ENCODE results near the gene NBDY.
"Not testable (repeated sequence)": the region's sequence is repeated elsewhere in the genome, so short reads cannot be mapped to it uniquely, and the experiment has no call there.

NBDY gene, protein sequence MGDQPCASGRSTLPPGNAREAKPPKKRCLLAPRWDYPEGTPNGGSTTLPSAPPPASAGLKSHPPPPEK

DNA sequence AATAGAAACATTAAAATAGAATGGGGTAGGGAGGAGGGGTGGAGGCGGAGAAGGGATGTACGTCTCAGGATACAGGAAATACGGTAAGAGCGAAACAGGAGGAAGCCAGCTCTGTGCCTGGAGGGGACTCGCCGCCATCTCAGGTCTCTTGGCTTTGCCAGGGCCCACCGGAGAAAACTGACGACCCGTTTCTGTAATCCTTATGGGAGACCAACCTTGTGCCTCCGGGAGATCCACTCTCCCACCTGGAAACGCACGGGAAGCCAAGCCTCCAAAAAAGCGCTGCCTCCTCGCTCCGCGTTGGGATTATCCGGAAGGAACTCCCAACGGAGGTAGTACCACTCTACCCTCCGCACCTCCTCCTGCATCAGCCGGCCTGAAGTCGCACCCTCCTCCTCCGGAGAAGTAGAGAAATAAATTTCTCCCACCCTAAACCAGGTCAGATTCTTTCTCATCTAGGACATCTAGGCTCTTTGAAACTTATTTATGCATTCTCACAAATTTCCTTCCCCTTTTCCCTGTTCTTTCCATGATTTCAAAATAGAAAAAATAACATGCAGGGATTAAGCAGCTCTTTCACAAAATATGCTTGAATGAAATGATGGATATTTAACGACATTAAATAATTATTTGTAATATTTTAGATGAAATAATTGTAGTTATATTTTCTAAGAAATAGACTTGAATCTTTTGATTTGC lies at the start of gene NBDY:
Gene NBDY (plus strand): TSS at position 92 of the 699 bp plus-strand sequence. CDS start 111 bp downstream, at position 203.
- DNase-seq (ENCODE audit: insufficient read length, low spot score) = no peak
- no peak for FAIRE-seq

DNA sequence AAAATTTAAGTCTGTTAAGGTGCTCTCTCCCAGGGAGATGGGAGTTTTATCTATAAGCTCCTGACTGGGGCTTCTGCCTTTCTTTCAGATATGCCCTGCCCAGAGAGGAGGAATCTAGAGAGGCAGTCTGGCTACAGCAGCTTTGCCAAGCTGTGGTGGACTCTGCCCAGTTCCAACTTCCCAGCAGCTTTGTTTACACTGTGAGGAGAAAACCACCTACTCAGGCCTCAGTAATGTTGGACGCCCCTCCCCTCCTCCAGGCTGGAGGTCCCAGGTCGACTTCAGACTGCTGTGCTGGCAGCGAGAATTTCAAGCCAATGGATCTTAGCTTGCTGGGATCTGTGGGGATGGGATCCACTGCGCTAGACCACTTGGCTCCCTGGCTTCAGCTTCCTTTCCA lies 24.5 kb upstream of the NBDY start:
- FAIRE-seq; DNase-seq (ENCODE audit: insufficient read length, low spot score): not testable (repeated sequence)

DNA sequence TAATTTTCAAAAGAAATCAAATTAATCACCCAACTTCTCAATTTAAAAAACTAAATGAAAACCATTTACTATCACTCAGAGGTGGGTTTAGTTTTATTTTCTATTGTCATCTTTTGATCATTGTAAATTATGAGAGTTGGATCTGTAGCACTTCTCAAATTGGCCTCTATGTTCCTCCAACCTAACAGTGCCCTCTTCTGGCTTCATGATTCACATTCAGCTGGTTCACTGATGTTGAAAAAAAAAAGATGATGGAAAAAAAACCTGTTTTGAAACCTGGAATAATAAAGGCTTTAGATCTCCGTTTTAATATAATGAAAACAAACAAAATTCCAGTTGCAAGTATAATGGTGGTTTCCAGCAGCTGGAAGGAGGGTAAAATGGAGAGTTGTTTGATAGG lies 2.4 kb upstream of the NBDY start:
- DNase-seq (ENCODE audit: insufficient read length, low spot score) (no peak), FAIRE-seq (no peak)

DNA sequence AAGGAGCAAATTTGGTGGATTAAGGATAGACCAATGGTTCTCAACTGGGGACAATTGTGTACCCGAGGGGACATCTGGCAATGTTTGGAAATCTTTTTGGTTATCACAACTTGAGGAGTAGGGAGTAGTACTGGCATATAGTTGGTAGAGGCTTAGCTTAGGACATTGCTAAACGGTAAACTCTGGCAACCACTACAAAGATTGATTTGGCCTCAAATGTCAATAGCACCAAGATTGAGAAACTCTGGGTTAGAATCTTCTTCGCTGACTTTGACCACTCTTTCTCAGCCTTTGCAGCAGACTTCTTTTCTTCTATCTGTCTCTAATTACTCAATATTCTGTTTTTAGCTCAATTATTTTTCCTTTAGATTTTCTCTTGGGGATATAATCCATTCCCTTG lies 1.5 kb upstream of the NBDY start:
- FAIRE-seq = no peak
- DNase-seq (ENCODE audit: insufficient read length, low spot score) = no peak

DNA sequence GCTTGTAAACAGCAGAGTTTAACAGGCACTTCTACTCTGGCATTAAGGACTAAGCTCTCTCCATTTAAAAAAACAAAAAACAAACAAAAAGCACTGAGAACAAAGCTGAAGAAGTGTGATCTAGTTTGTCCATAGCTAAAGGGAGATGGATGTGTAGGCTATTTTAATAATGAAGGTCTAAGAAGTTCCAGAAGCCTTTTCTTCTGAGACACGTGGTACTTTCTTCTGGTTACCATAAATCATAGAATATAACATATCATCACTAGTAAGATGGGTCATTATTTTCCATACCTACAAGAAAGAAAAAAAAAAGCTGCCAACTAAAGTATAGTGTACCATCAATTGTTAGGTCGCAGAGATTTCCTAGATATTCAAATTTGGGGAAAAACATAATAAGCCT lies 722 bp upstream of the NBDY start:
- DNase-seq (ENCODE audit: insufficient read length, low spot score) (no peak), FAIRE-seq (no peak)

DNA sequence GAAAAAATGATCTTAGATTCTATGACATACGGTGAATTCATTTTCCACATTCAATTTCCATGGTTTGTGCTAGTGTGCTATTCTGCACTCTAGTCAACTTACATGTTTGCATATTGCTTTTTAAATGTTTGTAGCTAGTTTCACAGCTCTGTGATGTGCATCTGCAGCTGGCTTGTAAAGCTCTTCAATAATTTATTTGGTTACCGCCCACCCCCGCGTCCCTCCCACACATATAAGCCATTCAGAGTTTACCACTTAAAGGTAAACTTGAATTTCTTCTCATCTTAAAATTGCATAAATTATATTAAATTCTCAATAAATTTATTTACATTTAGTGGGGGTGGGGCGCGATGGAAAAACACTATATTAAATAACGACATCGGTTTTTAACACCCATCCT lies 291 bp upstream of the NBDY start:
- FAIRE-seq = no peak
- no peak for DNase-seq (ENCODE audit: insufficient read length, low spot score)

DNA sequence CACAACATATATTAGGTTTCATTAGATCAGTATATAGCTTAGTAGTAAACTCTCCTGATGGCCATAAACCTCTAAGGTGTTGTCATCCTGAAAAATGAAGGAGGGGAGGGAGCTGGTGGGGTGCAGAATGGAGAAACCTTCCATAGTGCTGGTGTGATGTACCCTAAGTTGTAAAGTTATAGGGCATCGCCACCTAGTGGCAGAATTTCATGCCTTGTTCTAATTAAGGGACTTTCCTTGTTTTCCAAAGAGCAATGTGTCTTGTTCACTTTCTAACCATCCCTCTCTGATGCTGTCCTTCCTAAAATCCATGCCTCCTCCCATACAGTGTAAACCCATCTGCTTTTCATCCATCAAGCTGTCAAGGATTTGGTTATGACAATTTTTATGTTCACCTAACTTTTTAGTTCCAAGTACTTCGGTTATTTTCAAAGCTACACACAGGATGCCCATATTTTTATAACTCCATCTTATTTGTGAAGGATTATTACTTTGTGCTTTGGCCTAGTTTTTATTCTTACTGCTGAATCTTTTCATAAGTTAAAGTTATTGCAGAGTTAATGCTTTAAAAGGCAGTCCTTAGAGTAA lies 4.5 kb downstream of the NBDY start:
- DNase-seq (ENCODE audit: insufficient read length, low spot score) = no peak

DNA sequence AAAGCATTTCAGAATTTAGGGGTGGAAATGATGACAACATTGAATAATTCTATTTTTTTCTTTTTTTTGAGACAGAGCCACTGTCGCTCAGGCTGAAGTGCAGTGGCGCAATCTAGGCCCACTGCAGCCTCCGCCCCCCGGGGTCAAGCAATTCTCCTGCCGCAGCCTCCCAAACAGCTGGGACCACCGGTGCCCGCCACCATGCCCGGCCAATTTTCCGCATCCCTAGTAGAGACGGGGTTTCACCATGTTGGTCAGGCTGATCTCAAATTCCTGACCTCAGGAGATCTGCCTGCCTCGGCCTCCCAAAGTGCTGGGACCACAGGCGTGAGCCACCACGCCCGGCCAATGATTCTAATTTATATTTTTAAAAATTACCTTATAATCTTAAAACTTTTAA lies 7.2 kb downstream of the NBDY start:
- no peak for FAIRE-seq

More for the DNA sequence above, 4.5 kb downstream of the NBDY start:
- FAIRE-seq = no peak

DNA sequence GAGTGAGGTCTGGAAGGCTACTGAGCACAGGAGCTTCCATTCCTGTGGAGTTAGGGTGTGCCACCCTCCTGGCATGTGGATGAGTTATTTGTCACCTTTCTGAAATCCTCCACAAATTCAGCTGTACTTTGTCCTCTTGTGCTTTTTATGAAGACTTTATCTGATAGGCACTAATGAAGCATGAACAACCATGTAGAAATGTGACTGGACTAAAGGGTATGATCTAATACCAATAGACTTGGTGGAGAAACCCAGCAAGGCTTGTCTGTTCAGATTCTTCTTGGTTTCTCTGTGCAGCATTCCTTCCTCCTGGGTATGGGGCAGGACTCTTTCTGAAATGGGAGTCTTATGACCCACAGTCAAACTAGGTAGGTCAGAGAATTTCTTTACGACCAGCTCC lies 9.6 kb downstream of the NBDY start:
- no peak for FAIRE-seq

More for the DNA sequence above, 7.2 kb downstream of the NBDY start:
- no peak for DNase-seq (ENCODE audit: insufficient read length, low spot score)

DNA sequence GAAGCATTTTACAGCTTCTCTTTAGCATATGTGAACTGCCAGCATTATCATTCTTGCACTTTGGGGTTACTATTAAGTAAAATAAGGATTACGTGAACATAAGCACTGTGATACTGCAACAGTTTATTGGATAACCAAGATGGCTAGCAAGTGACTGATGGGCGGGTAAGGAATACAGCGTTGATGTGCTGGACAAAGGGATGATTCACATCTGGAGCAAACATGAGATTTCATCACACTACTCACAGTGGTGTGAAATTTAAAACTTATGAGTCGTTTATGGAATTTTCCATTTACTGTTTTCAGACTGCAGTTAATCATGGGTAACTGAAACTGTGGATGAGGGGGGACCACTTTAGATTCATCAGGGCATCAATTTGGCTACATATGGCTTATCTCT lies 16.0 kb downstream of the NBDY start:
- FAIRE-seq (no peak), DNase-seq (ENCODE audit: insufficient read length, low spot score) (no peak)

More for the DNA sequence above, 9.6 kb downstream of the NBDY start:
- no peak for DNase-seq (ENCODE audit: insufficient read length, low spot score)

DNA sequence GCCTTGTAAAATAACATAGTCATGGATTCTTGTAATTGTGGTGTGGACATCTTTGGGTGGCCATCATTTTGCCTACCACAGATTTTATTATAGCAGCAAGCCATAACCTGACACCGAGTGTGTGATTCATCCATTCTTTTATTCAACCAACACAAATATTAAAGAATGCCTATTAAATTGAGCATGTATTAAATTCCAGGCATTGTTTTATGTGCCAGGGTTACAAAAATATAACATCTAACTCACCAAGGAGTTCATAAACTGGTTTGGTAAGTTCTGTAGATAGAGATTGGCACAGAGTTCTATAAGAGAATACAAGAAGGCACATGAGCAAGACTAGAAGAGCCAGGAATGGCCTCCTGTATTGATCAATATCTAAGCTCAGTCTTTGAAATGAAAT lies 18.0 kb downstream of the NBDY start:
- no peak for DNase-seq (ENCODE audit: insufficient read length, low spot score)

DNA sequence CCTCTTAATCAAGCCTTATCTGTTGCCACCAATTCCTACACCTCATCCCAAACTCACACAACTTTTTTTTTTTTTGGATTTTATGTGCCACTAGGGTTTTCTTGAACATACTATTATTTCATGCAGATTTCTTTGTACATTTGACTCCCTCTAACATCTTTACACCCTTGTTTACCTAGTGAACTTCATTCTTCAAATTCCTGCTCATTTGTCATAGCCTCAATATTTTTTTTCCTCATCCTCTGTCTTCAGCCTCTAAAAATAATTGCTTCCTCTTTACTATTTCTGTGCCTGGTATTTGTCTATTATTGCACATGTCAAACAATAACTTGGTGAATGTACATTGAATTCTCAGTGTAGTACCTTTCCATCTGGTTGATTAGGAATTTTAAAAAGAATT lies 22.0 kb downstream of the NBDY start:
- FAIRE-seq (no peak), DNase-seq (ENCODE audit: insufficient read length, low spot score) (no peak)

More for the DNA sequence above, 18.0 kb downstream of the NBDY start:
- no peak for FAIRE-seq

DNA sequence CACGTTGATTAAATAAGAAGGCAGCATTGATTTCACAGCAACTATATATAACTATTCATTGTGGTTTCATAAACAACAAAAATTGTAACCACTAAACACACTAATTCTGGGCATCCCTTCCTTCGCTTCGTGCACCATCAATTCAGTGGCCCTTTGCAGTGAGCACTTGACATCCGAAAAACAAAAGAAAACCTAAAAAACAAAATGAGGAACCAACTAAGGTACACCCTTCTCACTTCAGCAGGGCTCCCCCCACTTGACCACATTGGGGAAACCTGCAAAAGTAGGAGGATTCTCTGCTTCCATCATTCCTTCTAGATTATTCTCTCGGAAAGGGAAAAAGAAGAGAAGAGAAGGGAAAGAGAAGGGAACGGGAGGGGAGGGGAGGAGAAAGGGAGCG lies 28.3 kb downstream of the NBDY start:
- no peak for FAIRE-seq
- DNase-seq (ENCODE audit: insufficient read length, low spot score) = no peak

DNA sequence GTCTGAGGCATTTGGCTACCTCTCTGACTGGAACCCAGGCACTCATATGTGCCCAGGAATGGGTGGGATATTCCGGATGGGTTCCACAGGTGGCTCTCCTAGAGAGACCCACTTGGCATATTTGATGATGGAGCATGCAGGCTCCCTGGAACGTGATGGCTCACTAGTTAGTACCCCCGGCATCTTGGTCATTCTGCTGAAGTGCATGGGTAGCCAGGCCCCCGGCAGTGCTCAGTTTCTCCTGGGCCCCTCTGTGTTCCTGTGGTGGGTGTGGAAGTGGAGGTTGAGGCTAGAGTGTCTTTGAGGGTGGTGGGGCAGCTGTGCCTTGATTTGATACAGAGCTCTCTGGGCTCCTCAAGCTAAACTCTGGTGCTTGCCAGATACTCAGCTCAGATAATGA lies 29.4 kb downstream of the NBDY start:
- FAIRE-seq (no peak), DNase-seq (ENCODE audit: insufficient read length, low spot score) (no peak)

DNA sequence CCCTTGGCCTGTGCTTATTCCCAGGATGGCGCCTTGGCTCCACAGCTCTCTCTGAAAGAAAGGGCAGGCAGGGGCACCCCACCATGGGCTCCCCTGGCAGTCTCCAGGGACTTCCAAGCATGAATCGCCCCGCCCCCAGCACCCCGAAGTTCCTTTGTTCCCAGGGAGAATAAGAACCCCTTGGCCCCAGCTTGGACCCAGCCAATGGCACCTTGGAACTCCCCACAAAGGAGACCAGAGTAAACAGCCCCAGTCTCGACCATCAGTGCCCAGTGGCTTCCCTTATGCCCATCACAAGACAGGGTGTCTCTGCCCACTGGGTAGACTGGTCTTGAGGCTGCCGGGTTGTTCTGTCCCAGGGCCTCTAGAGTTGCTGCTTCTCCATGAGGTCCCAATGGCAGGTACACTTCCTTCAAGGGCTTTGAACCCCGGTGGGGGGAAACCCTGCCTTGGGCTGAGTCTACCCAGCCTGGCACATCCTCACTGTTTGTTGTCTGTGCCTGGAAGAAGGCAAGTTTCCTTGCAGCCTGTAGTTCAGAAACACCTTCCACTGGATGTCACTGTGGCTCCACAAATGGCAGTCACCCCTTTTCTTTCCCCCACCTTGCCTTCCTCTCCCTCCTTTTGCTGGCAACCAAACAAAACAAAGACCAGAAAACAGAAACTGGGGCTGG lies 30.8 kb downstream of the NBDY start:
- no peak for FAIRE-seq
- DNase-seq (ENCODE audit: insufficient read length, low spot score) = no peak

DNA sequence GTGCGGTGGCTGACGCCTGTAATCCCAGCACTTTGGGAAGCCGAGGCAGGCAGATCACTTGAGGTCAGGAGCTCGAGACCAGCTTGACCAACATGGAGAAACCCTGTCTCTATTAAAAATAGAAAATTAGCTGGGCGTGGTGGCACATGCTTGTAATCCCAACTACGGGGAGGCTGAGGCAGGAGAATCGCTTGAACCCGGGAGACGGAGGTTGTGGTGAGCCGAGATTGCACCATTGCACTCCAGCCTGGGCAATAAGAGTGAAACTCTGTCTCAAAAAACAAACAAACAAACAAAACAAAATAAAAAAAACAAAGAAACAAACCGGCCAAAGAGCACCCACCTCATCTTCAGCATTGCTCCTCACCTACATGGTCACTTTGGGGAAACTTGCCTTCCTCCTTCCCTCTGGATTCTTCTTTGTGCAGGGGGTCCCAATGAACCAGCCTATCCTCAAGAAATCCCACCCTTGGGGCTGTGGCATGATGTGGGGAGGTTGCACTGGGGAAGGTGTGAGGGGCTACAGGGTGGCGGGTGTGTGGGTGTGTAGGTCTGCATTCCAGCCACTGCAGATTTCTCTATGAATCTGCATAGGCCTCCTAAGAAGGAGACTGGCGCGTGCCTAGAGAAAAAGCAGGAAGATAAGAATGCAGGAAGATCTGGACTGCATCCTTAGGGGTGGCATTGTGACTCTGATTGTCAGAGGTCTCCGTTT lies 31.5 kb downstream of the NBDY start:
- not testable (repeated sequence) for DNase-seq (ENCODE audit: insufficient read length, low spot score)

DNA sequence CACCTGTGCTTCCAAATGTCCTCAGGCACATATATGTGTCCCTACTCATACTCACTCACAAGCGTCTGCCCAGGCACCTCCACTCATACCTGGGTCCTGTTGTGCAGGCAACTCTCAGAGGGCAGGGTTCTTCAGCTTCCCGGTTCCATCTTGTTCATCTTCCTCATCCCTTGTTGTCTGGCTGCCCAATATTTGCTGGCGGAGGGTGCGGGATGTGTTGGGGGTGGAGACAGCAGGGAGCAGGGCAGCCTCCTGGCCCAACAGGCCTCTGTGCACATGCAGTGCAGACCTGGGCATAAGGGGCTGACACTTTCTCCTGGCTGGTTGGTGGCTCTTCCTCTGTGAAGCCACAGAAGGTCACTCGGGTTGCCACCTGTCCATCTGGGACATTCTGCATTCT lies 32.1 kb downstream of the NBDY start:
- FAIRE-seq (no peak), DNase-seq (ENCODE audit: insufficient read length, low spot score) (no peak)

More for the DNA sequence above, 31.5 kb downstream of the NBDY start:
- FAIRE-seq = not testable (repeated sequence)

DNA sequence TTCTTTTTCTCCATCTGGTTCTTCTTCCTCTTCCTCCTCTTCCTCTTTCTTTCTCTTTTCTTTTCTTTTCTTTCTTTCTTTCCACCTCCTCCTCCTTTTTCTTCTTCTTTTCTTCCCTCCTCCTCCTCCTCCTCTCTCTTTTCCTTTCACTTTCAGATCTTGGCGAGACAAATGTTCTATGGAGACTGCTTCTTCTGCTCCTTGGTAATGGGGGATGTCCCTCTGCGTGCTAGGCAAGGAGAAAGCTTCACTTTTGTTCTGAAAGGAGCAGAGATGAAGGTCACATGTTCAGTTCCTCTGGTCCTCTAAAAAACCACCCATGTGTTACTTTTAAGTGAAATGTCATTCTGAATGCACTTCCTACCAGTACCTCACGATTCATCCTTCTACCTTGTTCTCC lies 33.2 kb downstream of the NBDY start:
- no peak for FAIRE-seq
- DNase-seq (ENCODE audit: insufficient read length, low spot score) = no peak

DNA sequence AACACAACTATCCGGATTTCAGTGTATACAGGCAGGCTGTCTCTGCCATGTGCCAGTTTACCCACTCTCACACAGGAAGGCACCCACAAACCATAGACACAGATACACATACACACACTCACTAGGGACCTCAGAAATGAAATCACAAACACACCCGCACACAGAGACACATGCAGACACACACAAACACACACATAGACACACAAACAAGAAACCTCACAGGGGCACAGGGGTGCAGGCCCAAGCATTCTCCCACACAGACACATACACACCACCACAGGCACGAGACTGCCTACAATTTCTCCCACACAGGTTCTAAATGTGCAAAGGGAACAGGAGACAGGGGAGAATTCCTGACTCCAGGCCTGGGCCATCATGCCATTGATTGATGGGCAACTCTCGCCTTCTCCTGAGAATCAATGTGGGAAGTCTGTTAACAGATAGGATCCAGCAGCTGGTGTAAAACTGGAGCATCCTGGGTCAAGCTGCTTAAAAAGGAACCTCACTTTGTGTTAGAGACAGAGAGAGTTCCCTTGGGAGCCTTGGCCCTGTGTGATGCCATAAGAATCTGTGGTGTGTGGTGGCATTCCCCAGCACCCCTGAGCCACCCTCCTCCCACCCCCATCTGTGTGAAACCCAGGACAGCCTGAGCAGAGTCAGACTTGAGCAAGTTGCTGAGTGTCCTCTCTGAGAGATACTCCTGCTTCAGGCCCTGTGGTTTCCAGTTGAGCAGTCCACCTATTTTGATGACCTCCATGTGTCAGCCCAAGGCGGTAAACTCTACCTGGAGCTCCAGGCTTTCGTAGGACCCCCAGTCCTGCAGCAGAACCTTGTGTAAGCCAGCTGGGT lies 33.9 kb downstream of the NBDY start:
- DNase-seq (ENCODE audit: insufficient read length, low spot score) (no peak), FAIRE-seq (no peak)

DNA sequence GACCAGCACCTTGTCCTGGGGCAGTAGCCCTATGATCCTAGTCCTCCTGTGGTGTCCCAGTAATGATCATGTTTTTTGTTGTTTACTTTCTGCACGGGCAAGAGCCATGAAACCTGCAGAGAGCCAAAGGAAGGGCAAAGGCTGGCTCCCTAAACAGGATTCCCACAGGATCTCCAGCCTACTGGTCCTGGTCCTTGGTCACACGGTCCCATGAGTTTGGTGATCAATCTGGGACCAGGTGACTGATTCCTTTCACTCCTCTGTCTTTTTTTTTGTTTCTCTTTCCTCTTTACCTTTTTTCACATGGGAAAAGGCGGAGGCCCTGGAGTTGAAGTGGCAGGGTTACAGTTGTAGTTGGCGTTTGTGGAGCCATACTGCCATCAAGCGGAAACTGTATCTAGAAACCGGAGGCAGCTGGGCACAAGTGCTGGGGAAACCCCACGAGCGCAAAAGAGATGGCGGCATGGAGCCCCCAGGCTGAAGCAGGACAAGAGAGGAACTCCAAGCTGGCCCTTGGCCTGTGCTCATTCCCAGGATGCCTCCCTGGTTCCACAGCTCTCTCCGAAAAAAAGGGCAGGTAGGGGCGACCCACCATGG lies 34.6 kb downstream of the NBDY start:
- FAIRE-seq (no peak), DNase-seq (ENCODE audit: insufficient read length, low spot score) (no peak)

Data from HTR-8/SVneo (cell line).